ENCODE results near the gene C1QL4. TPM values are rescaled to one million over a fixed set of nuclear protein-coding genes. Genes with fewer than 3 reads are reported as not detected.
A peak's percentile ranks its signal among the peaks of the same experiment; 100 is the strongest.
"Not testable (repeated sequence)": the region's sequence is repeated elsewhere in the genome, so short reads cannot be mapped to it uniquely, and the experiment has no call there.

The C1QL4 gene
- polyA plus RNA-seq, 10 donors, result 0.10 TPM; not detected in 9

DNA sequence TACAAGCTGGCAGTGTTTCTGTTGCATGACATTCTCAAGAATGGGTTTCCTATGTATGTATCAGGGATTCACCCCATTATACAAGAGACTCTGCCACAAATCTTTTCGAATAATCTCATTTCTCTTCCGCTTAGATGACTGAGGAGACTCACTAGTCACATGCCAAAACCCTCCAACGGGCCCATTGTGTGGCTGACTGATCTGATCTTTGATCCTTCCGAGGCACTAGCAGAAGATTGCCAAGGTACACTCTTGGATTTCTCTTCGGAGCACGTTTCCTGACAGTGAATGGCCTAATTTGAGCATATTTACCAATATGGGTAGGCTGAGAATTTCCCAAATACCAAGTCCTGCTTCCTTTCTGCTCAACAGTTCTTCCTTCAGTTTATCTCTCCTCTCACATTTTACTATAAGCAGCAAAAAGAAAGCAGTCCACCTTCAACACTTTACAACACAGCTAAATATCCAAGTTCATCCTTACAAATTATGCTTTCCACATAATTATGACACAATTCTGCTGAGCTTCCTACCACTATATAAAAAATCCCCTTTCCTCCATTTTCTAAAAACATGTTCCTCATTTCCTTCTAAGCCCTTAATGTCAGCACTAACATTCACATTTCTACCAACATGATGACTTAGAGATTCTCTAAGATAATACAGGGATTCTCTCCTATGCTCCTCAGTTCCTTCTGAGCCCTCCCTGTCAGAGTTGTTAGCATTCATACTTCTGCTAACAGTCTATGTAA, 31.1 kb downstream of the C1QL4 start:
- no peak for DNase-seq

DNA sequence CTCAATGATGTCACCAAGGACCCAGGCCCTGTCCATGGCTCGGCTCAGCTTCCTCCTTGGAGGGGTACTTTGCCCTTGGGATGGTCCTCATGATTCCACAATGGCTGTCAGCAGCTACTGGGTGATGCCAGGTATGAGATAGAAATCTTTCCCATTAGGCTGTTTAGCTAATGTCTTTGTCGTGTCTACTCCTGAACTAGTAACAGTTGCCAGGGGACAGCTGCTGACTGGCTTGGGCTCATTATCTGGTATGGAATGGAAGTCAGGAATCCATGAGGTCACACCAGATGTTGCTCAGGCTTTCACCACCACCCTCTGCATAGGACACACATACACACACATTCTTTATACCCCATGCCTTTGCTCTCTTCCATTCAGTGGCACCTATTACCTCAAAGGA, 32.8 kb downstream of the C1QL4 start:
- peak in 2 of 3 donors; percentile 27 to 48 for DNase-seq

DNA sequence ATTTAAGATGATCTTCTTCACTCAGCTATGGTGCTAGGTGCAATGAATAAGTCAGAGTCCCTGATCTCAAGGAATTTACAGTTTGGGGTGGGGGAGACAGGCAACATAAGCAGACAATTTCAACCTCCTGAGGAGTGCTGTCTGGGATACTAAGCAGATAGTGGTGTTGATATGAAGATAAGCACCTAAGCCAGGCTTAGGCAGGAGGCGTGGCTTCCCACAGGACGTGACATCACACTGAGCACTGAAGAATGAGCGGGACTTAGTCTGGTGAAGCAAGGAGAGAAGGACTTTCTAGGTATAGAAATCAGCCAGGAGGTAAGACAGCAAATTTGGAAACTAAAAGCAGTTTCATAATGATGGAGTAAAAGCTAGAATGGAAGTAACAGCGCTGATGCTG, 35.2 kb downstream of the C1QL4 start:
- no peak for DNase-seq

DNA sequence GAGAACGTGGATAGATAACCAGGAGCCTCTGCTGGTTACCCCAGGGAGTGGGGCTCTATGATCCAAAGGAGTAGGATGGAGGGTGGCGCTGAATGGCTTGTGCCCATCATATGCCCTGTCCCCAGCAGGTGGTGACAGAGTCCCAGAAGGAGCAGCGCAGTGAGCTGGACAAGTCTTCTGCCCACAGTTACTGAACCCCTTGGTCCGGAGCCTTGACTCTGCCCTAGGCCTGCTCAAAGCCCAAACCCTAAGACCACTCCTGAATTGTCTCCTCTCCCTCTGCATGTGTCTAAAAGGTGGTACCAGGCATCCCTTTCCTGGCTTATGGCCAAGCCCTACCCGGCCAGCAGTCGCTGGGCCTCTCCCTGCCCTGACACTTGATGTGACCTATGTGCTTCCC, 38.8 kb downstream of the C1QL4 start:
- DNase-seq, result no peak

DNA sequence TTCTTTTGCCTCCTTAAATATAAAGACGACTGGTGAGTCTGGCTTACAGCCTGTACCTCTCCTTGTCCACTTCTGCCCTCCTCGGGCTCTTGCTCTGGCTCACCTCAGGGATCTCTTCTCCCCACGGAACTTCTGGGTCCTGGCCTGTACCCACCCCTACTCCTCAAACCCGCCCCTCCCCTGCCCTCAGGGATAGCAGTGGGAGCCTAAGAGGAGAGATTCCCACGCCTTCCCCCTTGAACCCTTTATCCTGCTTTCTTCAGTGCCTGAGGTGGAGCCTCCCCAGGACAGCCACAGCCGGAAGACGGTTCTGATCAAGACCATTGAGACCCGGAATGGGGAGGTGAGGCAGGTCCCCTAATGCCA, 39.3 kb downstream of the C1QL4 start:
- no peak for DNase-seq

DNA sequence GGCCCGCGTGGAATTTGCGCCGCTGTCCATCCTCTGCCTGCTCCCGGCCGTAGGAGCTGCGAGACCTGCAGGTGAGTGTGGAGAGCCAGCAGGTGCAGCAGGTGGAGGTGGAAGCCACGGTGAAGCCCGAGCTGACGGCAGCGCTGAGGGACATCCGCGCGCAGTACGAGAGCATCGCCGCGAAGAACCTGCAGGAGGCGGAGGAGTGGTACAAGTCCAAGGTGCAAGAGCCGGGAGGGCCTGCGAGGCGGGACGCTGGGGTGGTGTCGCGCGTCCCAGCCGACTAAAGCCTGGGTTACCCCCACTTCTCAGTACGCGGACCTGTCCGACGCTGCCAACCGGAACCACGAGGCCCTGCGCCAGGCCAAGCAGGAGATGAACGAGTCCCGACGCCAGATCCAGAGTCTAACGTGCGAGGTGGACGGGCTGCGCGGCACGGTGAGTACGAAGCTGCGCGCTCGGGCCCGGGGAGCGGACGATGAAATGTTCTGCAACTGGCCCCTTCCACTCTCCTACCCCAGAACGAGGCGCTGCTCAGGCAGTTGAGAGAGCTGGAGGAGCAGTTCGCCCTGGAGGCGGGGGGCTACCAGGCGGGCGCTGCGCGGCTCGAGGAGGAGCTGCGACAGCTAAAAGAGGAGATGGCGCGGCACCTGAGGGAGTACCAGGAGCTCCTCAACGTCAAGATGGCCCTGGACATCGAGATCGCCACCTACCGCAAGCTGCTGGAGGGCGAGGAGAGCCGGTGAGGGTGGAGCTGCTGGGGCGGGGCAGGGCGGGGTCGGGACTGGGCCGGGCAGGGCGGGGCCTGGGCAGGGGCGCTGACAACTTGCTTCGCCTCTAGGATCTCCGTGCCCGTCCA, 39.9 kb downstream of the C1QL4 start:
- DNase-seq, result peak in 1 of 3 donors; percentile 27

DNA sequence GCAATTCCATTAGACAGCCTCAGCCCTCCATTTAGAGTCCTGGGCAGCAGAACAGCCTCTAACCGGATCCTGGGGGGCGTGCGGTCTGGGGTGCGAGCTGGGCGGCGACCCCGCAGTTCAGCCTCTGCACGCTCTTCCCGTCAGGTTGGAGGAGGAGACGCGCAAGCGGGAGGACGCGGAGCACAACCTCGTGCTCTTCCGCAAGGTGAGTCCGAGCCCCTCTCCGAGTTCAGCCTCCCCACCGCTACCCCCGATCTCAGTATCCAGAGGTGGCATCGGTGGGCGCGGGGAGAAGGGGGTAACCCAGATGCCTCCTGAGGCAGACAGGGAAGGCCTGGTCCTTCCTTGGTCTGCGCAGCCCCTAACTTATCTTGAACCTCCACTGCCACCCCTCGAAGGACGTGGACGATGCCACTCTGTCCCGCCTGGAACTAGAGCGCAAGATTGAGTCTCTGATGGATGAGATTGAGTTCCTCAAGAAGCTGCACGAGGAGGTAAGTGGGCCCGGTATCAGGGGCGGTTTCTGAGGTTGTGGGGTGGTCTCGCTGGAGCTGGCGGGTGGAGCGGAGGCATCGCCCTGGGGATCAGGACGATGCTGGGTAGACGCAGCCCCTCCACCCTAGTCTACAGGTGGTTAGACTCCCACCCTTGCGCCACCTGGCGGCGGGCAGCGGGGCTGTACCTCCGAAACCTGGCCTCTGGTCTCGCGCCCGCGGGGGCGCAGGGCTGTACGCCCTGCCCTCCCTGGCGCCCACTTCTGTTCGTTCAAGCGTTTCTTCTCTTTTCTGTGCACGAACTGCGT, 40.8 kb downstream of the C1QL4 start:
- DNase-seq, result peak in 1 of 3 donors; percentile 42

DNA sequence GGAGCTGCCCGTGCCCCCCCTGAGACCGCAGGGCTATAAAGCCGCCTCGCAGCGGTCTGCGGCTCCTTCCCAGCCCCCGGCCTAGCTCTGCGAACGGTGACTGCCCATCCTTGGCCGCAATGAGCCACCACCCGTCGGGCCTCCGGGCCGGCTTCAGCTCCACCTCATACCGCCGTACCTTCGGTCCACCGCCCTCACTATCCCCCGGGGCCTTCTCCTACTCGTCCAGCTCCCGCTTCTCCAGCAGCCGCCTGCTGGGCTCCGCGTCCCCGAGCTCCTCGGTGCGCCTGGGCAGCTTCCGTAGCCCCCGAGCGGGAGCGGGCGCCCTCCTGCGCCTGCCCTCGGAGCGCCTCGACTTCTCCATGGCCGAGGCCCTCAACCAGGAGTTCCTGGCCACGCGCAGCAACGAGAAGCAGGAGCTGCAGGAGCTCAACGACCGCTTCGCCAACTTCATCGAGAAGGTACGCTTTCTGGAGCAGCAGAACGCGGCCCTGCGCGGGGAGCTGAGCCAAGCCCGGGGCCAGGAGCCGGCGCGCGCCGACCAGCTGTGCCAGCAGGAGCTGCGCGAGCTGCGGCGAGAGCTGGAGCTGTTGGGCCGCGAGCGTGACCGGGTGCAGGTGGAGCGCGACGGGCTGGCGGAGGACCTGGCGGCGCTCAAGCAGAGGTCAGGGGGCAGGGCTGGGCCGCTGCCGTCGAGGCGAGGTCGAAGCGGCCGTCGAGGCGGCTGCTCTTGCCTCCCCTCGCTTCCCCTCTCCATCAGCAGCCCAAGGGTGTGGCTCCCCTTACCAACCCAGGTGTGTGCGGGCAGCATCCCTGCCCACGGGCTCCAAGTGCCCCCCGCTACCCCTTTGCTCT, 41.7 kb downstream of the C1QL4 start, which contains the start of gene PRPH:
PRPH (plus strand) TSS at position 66 of the 855 bp plus-strand sequence; CDS start at position 120, 54 bp downstream.
- peak in 1 of 3 donors; percentile 42 for DNase-seq

DNA sequence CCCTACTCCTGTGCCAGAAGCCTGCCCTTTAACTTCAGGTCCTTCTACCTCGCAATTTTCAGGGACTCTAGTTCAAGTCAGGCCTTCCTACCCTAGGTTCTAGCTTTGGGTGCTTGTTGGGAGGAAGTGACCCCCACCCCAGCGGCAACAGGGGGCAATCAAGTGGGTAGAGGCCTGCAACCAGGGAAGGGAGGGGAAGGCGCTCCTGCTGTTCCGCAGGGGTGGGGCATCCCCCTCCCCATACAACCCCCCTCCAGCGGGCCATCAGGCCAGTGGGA, 42.2 kb downstream of the C1QL4 start:
- no peak for DNase-seq

DNA sequence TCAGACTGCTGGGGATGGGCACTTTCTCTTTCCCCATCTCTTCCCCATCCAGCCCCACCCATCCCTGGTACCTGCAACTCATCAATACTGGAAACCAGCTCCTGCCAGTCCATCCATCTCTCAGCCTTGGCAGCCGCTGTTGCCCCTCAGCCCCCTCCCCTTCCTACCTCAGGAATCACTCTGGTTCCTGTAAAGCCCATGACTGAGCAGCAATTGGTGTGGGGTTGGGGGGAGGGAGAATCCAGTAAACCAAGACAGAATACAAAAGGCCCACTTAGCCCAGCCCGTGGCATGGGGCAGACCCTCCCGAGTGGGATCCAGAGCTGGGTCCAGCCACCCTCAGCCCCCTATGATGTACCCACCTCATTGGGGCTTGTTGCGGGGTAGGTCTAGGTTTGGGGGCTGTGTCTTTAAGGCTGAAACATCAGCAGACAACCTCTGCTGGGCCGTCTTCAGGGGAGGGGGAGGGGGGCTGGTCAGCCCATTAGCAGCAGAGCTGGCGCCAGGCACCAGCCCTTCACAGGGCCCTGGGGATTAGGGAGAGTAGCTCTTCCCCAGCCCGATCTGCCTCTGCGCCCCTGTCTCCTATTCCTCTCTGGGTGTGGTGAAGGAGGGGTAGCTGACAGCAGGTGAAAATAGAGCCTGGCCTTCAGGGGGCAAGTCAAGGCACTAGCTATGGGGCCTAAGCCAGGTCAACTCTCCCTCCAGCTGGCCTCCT, 42.7 kb downstream of the C1QL4 start:
- DNase-seq, result no peak

DNA sequence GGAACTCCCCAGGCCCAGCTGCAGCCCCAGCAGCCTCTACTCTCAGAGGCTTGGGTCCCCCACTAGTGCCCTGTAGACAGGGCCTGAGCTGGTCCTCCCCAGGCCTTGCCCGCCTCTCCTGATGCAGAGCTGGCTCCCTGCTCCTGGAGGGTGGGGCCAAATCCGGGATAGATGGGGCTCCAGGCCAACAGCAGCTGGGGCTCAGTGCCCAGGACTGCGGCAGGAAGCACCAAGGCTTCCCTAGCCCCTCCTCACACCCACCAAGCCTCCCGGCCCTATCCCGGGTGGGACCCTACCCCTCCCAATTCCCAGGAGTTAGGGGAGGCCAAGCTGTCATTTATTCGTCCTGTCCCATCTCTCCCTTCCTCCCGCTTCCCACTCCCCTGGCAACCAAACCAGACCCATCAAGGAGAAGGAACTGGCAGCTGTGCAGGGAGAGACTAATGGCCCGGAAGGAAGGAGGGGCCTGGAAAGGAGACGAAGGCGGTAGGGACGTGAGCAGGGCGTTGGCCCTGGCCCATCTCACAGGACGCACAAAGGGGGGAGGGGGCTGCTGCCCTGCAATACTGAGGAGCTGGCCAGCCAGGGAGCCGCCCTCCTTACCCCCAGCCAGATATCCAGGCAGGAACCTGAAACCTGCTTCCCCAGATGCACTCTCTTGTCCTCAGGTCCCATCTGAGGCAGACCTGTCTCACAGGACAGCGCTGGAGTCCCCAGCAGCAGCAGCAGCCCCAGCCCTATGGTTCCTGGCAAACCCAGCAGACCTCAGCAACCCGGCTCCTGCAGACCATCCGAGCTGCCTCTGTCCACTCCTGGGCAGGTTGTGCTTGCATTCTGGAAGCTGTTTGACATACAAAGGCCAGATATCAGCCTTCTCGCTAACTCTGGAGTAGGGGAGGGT, 43.7 kb downstream of the C1QL4 start:
- peak; percentile 17 to 80 (median 49) for DNase-seq

DNA sequence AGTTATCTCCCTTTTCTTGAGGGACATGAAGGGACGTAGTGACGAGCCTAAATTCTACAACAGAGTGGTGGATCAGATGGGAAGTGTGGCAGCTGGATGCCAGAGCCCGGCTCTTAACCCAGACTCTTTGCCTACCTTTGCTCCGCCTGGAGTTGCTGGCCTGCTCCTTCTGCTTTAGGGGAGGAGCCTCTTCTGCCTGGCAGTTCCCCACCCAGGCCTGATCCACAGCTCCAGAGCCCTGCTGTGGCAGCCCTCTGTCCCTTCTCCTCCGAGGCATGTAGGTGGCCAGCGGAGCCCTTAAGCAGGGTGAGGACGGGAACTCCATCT, 44.3 kb downstream of the C1QL4 start:
- DNase-seq, result no peak

DNA sequence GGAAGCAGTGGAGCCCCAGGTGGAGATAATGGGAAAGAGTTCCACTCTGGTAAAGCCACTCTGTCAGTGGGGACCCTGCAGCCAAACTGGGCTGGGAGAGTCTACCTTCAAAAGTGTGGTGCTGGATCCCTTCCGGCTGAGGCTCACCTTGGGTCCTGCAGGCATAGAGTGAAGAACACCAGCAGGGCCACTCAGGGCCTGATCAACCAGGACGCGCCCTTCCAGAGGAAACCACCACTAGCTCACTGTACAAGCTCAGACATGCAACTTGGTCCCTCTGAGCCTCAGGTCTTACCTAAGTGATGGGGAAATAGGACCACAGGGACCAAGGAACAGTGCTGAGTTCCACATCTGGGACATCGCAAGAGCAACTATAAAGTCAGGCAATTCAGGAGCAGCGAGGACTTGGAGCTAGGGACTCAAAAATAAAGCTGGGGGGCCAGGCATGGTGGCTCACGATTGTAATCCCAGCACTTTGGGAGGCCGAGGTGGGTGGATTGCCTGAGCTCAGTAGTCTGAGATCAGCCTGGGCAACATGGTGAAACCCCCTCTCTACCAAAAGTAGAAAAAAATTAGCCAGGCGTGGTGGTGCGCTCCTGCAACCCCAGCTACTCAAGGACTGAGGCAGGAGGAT, 47.9 kb downstream of the C1QL4 start:
- no peak for DNase-seq

DNA sequence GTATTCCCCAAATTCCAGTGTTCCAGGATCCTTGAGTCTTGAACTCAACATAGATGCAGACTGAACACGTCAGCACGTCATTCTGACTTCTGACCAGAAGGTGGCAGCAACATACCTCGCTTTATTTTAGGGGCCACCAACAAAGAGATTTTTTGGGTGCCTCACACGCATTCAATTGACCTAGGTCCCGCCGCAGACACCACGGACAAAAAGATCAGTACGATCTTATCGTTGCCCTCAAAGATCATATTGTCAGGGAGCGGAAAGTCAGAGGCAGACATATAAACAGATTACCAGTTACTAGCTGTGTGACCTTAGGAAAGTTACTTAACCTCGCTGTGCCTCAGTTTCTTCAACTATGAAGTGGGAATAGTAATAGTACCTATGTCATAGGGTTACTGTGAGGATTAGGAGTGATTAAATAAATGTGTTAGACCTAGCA, 48.6 kb downstream of the C1QL4 start:
- peak; percentile 38 to 75 (median 63) for DNase-seq

DNA sequence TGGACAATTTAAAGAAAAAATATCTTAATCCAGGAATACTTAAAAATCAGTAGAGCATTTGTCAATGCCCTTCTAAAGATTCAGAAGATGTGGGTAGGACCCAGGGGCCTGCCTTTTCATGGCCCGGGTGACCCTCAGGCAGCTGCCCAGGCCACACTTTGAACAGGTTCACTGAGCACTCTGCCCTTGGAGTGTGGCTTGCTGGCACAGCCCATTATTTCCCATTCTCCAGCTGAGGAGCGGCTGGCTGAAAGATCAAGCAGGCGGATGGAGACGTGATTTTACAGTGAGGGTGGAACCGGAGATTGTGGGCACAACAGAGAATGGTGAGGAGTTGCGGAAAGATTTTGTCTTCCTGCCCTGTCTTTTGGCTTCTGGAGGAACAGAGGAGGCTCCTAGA, 49.1 kb downstream of the C1QL4 start:
- DNase-seq, result no peak

DNA sequence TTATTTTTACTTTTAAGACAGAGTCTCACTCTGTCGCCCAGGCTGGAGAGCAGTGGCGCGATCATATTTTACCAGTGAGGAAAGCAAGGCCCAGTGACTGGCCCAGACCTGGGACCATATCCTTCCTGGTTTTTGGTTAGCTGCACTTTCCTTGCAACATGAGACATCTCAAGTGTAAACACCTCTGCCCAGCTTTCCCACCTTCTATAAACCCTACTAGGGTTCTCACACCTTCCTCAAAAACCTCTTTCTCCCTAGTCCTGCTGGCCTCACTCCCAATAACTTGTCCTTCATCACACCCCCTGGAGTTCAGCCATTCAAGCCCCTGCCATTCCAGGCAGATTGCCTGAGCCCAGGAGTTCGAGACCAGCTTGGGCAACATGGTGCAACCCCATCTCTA, 52.3 kb downstream of the C1QL4 start:
- no peak for DNase-seq

DNA sequence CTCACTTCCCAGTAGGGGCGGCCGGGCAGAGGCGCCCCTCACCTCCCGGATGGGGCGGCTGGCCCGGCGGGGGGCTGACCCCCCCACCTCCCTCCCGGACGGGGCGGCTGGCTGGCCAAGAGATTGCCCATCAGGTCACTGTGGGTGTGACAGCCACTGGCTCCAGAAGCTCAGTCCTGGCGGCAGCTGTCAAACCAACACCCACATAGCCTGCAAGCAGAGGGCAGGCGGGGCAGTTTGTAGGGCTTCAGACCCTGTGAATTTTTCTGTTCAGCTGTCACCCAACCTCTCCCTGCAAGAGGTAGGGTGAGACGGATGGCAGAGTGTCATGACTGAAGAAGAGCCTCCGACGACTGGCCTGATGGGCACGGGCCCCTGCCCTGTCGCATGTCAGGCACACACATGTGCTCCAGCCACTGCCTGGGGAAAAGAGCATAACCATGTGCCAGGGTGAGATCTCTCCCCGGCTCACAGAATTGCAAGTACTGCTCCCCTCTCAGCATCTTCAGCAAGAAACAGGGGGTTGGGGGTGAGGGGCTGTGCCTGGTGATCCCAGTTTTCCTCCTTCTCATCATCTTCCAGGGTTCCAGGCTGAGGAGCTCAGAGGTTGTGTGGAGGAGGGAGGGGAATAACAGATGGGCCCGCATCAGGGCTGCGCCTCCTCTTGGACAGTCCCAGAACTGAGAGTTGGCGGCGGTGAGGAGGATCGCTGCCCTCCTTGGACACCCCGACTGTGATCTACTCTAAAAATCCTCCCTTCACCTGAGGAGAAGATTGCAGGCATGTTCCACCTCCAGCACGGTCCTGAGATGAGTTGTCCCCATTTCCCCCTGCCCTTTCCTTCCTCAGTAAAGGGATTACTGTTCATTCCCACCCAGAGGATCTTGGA, 53.2 kb downstream of the C1QL4 start:
- DNase-seq, result no peak

DNA sequence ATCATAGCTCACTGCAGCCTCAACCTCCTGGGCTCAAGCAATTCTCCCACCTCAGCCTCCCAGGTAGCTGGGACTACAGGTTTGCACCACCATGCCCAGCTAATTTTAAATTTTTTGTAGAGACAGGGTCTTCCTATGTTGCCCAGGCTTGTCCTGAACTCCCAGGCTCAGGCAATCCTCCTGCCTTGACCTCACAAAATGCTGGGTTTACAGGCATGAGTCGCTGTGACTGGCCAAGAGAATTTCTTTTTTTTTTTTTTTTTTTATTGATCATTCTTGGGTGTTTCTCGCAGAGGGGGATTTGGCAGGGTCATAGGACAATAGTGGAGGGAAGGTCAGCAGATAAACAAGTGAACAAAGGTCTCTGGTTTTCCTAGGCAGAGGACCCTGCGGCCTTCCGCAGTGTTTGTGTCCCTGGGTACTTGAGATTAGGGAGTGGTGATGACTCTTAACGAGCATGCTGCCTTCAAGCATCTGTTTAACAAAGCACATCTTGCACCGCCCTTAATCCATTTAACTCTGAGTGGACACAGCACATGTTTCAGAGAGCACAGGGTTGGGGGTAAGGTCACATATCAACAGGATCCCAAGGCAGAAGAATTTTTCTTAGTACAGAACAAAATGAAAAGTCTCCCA, 54.1 kb downstream of the C1QL4 start:
- DNase-seq, result not testable (repeated sequence)
